ENCODE measurements around the gene TNFRSF14. TPM values are rescaled to one million over a fixed set of nuclear protein-coding genes. Genes with fewer than 3 reads are reported as not detected.

TNFRSF14 gene
- total RNA-seq, 1 experiment from 2014 or later: 25.5 TPM

- Histone ChIP-seq H3K36me3 (ENCODE audit: low read depth, low read length) (peaks cover 72% of the 10 kb centered on the region), H3K27ac (ENCODE audit: low read length) (no peak overlapping the region), H3K79me2 (ENCODE audit: low read length) (no peaks in the 10 kb centered on the region), H4K20me1 (ENCODE audit: low read length) (no peaks in the 10 kb centered on the region), H3K4me3 (ENCODE audit: low read length) (no peak overlapping the region), H3F3A (ENCODE audit: low read length, unreplicated experiment) (no peaks in the 10 kb centered on the region), H3K9me3 (ENCODE audit: low read length) (no peaks in the 10 kb centered on the region), H3K9me2 (replicated peaks; ENCODE audit: low read length) (no peaks in the 10 kb centered on the region), H3K4me2 (ENCODE audit: low read length) (no peak overlapping the region), H2AFZ (ENCODE audit: low read length) (no peak overlapping the region), H3K27me3 (ENCODE audit: low read length) (no peaks in the 10 kb centered on the region), H3K9ac (ENCODE audit: low read length) (no peak overlapping the region), H3K4me1 (ENCODE audit: insufficient read depth, low read length) (no peaks in the 10 kb centered on the region)
- ChIA-PET CTCF (no interaction called here), POLR2A (ENCODE audit: unreplicated experiment) (no interaction called here)
- DNase-seq (no peak), ATAC-seq (no peak)
- TF ChIP-seq CTCF (conservative IDR thresholded peaks at IDR 0.05; ENCODE audit: low read depth, low read length) (no peak), EZH2 (IDR thresholded peaks at IDR 0.05; ENCODE audit: low read length, unreplicated experiment) (no peak), EZH2phosphoT487 (IDR thresholded peaks at IDR 0.05; ENCODE audit: borderline replicate concordance, low read length) (no peak)
- BruUV-seq (replicated peaks): no TSS peak
- intact Hi-C loops (cut with micrococcal nuclease): no loop called here
These were observed 42.1 kb upstream of the TNFRSF14 start for GRCh38 chr1:2513939-2514652.

DNA sequence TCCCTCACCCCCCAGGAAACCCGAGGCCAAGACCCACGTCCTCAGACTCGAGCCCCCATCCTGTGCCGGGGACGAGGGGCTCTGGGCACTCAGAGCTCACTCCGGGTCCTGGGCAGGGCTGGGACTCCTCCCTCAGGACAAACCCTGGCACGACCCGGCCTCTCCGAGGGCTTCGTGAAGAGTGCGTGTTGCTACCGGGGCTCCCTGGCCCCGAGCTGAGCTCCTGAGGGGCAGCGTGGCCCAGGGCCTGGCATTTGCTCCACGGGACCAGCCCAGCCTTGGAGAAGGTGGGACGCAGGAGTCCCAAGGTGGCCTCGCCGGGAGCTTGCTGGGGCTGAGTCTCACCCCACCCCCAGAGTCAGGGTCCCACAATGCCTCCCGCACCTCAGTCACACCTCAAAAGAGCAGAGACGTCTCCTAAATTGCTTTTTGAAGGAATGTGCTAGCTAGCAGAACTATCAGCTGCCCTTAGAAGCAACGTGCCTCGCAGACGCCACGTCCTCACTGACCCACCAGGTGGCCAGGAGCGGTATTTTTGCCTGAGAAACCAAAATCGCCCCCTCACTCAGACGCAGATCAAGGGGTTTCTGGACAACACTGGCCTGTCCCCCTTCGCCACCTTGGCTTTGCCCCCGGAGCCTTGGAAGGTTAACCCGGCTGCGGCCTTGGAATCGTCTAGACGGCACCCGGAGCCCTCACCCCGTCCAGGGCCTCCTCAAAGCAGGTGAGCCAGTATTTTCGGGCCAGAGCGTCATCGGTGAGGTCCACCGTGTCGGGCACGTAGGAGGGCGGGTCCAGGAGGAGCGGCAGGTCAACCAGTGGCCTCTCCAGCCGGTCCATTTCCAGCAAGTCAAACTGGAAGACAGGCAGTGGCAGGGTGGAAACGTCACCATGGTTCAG lies 41.1 kb upstream of the TNFRSF14 start:
- no peaks in the 10 kb centered on the region for H3K79me2 ChIP-seq (ENCODE audit: low read length)
- H3K9me2 ChIP-seq (replicated peaks; ENCODE audit: low read length): no peaks in the 10 kb centered on the region
- intact Hi-C loops (cut with micrococcal nuclease): no loop called here
- no peak overlapping the region for H2AFZ ChIP-seq (ENCODE audit: low read length)
- no peak overlapping the region for H3K4me3 ChIP-seq (ENCODE audit: low read length)
- H3K36me3 ChIP-seq (ENCODE audit: low read depth, low read length): peaks cover 67% of the 10 kb centered on the region
- H3K27me3 ChIP-seq (ENCODE audit: low read length): no peaks in the 10 kb centered on the region
- ATAC-seq (peak; percentile 37), DNase-seq (no peak)
- no TSS peak for BruUV-seq (replicated peaks)
- H3F3A ChIP-seq (ENCODE audit: low read length, unreplicated experiment): no peaks in the 10 kb centered on the region
- no peak overlapping the region for H3K9ac ChIP-seq (ENCODE audit: low read length)
- ChIA-PET POLR2A (ENCODE audit: unreplicated experiment) (no interaction called here), CTCF (interaction anchor here (0.6 kb wide), 1 partner anchor 32 kb away, joined by 4 read pairs; no protein-coding TSS in a partner anchor)
- H3K9me3 ChIP-seq (ENCODE audit: low read length): no peaks in the 10 kb centered on the region
- no peak overlapping the region for H3K27ac ChIP-seq (ENCODE audit: low read length)
- TF ChIP-seq EZH2 (IDR thresholded peaks at IDR 0.05; ENCODE audit: low read length, unreplicated experiment) (no peak), CTCF (conservative IDR thresholded peaks at IDR 0.05; ENCODE audit: low read depth, low read length) (peak; percentile 51)
- no peaks in the 10 kb centered on the region for H3K4me1 ChIP-seq (ENCODE audit: insufficient read depth, low read length)
- H3K4me2 ChIP-seq (ENCODE audit: low read length): no peak overlapping the region
- no peaks in the 10 kb centered on the region for H4K20me1 ChIP-seq (ENCODE audit: low read length)

- H3K27me3 ChIP-seq (ENCODE audit: low read length): no peaks in the 10 kb centered on the region
- peaks cover 65% of the 10 kb centered on the region for H3K36me3 ChIP-seq (ENCODE audit: low read depth, low read length)
- H2AFZ ChIP-seq (ENCODE audit: low read length): no peak overlapping the region
- ChIA-PET CTCF (no interaction called here), POLR2A (ENCODE audit: unreplicated experiment) (no interaction called here)
- no peaks in the 10 kb centered on the region for H3K9me2 ChIP-seq (replicated peaks; ENCODE audit: low read length)
- no peaks in the 10 kb centered on the region for H3F3A ChIP-seq (ENCODE audit: low read length, unreplicated experiment)
- no peaks in the 10 kb centered on the region for H3K9me3 ChIP-seq (ENCODE audit: low read length)
- TF ChIP-seq CTCF (conservative IDR thresholded peaks at IDR 0.05; ENCODE audit: low read depth, low read length): no peak
- TF ChIP-seq EZH2phosphoT487 (IDR thresholded peaks at IDR 0.05; ENCODE audit: borderline replicate concordance, low read length): no peak
- no peak for TF ChIP-seq EZH2 (IDR thresholded peaks at IDR 0.05; ENCODE audit: low read length, unreplicated experiment)
- no peak overlapping the region for H3K4me3 ChIP-seq (ENCODE audit: low read length)
- intact Hi-C loops (cut with micrococcal nuclease): no loop called here
- H3K4me1 ChIP-seq (ENCODE audit: insufficient read depth, low read length): no peaks in the 10 kb centered on the region
- DNase-seq: no peak
- no peak for ATAC-seq
- BruUV-seq (replicated peaks): no TSS peak
- H3K9ac ChIP-seq (ENCODE audit: low read length): no peak overlapping the region
- H3K4me2 ChIP-seq (ENCODE audit: low read length): no peak overlapping the region
- H3K27ac ChIP-seq (ENCODE audit: low read length): no peak overlapping the region
- no peaks in the 10 kb centered on the region for H4K20me1 ChIP-seq (ENCODE audit: low read length)
- no peaks in the 10 kb centered on the region for H3K79me2 ChIP-seq (ENCODE audit: low read length)
These were observed 40.4 kb upstream of the TNFRSF14 start for GRCh38 chr1:2515763-2516080.

Data from PC-3 (cell line).